ENCODE data around the gene CCDC88B.

The CCDC88B gene

DNA sequence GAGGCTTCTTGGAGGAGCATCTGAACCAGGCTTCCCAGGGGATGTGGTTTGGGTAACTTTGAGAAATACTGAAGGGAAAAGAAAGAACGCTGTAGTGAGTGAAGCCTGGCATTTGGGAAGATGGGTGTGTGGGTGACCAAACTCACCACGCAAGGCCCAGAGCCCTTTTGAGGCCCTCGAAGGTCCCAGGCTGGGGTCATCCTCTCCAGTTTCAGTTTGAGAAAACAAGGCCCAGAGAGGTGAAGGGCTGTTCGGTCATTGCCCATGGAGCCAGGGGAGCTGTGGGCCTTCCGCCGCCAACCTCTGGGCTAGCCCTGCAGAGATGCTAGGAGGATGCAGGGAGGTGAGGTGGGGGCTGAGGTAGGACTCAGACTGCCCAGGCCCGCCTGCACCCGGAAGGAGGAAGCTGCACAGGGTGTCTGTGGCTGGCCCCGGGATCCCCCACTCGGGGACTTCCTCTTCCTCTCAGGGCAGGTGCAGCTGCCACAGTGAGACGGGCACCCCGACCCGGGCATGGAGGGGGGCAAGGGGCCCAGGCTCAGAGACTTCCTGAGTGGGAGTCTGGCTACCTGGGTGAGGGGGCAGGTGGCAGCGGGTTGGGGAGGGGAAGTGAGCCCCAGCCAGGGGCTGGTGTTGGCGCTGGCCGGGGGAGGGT lies at the start of gene CCDC88B:
Gene CCDC88B (plus strand): TSS at position 451 of the 655 bp plus-strand sequence. CDS start 63 bp downstream, at position 514.
- no peak within 1 kb of the TSS for H3K4me3 ChIP-seq (ENCODE audit: low read depth, low read length)
- TF ChIP-seq, protein P1, sequence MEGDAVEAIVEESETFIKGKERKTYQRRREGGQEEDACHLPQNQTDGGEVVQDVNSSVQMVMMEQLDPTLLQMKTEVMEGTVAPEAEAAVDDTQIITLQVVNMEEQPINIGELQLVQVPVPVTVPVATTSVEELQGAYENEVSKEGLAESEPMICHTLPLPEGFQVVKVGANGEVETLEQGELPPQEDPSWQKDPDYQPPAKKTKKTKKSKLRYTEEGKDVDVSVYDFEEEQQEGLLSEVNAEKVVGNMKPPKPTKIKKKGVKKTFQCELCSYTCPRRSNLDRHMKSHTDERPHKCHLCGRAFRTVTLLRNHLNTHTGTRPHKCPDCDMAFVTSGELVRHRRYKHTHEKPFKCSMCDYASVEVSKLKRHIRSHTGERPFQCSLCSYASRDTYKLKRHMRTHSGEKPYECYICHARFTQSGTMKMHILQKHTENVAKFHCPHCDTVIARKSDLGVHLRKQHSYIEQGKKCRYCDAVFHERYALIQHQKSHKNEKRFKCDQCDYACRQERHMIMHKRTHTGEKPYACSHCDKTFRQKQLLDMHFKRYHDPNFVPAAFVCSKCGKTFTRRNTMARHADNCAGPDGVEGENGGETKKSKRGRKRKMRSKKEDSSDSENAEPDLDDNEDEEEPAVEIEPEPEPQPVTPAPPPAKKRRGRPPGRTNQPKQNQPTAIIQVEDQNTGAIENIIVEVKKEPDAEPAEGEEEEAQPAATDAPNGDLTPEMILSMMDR (IDR thresholded peaks at IDR 0.05; ENCODE audit: low read depth, low read length), result no peak

DNA sequence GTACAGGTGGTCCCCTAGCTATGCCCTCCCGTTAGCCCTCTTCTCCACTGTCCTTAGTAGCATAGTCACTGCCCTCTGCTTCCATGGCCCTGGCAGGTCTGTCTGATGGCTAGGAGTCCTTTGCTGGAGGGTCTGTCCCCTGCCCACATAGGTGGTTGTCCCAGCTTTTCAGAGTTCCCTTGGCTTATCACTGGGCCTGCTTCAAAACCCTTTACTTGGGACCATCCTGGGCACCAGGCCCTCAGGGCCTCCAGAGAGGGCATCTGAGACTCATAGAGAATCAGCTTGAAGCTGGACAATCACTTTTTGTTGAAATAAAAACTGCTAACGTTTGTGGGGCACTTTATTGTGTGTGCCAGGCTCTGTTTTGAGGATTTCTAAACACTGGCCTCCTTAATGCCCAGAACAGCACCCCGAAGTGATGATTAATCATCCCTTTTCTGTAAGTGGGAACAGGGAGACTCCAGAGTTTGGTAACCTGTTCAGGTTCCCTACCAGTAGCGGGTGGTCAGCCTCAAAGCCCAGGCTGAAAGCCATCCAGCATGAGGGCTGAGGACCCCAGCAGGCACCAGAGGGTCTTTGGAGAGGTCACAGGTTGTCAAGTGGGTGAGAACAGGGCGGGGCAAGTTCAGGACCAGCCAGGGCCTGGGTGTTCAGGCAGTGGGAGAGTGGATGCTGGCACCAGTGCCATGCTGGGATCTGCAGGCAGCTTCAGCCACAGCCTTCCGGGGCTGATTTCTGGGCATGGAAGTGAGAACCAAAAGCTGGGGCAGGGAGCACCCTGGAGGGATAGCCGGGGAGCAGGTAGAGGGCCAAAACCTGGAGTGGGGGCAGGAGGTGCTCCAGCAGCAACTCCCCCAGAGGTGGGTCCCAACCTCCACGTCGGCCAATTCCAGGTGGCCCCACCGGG lies 49.4 kb upstream of the CCDC88B start:
- no peak overlapping the region for H3K4me3 ChIP-seq (ENCODE audit: low read depth, low read length)
- TF ChIP-seq, protein P1 (IDR thresholded peaks at IDR 0.05; ENCODE audit: low read depth, low read length), result no peak

- TF ChIP-seq, protein P1 (IDR thresholded peaks at IDR 0.05; ENCODE audit: low read depth, low read length), result no peak
- peak within 1 kb of the TSS; percentile 37 for H3K4me3 ChIP-seq (ENCODE audit: low read depth, low read length)
Measured at GRCh38 chr11:64291262-64291751, 48.7 kb upstream of the CCDC88B start, which contains the start of gene KCNK4. Gene KCNK4, plus strand, starts transcription at chr11:64291302. Its CDS starts 1,717 bp downstream, at chr11:64293019.

GRCh38 chr11:64291752-64292459 lies 48.1 kb upstream of the CCDC88B start:
- TF ChIP-seq, protein P1 (IDR thresholded peaks at IDR 0.05; ENCODE audit: low read depth, low read length), result no peak
- peak overlapping the region; percentile 37 for H3K4me3 ChIP-seq (ENCODE audit: low read depth, low read length)

DNA sequence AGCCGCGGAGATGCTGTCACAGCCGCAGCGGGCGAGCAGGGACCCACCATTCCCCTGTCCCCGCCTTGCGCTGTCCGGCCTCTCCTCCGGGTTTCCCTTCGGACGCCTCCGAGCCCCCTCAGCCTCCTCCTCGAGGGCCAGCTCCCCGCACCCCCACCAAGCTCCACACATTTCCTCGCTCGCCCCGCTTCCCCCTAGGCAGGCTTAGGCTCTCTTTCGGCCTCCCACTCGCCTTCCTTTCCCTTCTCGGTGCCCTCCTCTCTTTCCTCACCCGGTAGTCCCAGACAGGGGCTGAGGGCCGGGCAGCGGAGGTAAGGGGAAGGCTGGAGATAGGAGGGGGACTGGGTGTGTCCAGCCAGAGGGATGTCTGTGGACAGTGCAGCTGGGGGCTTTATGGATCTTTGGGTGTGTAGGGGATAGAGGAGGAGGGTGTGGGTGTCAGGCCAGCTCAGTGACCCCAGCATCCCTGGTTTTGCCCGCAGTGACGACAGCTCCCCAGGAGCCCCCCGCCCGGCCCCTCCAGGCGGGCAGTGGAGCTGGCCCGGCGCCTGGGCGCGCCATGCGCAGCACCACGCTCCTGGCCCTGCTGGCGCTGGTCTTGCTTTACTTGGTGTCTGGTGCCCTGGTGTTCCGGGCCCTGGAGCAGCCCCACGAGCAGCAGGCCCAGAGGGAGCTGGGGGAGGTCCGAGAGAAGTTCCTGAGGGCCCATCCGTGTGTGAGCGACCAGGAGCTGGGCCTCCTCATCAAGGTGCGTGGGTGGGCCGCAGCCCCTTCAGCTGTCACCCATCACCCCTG lies 47.3 kb upstream of the CCDC88B start:
- TF ChIP-seq, protein P1 (IDR thresholded peaks at IDR 0.05; ENCODE audit: low read depth, low read length), result no peak
- H3K4me3 ChIP-seq (ENCODE audit: low read depth, low read length), result peak overlapping the region; percentile 37

DNA sequence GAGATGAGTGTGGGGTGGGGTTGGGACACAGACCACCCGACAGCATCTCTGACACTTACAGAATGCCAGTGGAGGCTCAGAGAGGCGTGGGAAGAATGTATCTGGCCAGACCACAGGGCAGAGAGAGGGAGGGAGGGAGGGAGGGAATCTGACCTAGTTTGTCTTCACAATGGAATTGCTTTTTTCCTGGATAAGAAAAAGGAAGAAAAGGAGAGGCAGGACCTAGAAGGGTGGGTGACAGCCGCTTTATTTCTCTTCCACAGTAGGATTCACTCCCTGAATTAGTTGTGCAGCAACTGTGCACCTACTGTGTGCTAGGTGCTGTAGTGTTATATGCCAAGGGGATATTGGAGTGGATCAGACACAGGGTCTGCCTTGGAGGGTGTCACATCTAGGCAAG lies 45.2 kb upstream of the CCDC88B start:
- no peak overlapping the region for H3K4me3 ChIP-seq (ENCODE audit: low read depth, low read length)
- TF ChIP-seq, protein P1 (IDR thresholded peaks at IDR 0.05; ENCODE audit: low read depth, low read length), result no peak
